ENCODE results near the gene RASGRF1.

The RASGRF1 gene

GRCh38 chr15:78938658-78939488 lies 151.7 kb downstream of the RASGRF1 start:
- no peak for TF ChIP-seq CTCF (IDR thresholded peaks at IDR 0.05; ENCODE audit: extremely low read depth, missing control alignments)

GRCh38 chr15:78937132-78937739 lies 153.3 kb downstream of the RASGRF1 start:
- no peak for TF ChIP-seq CTCF (IDR thresholded peaks at IDR 0.05; ENCODE audit: extremely low read depth, missing control alignments)
- DNase-seq (ENCODE audit: low spot score) = no peak

More at GRCh38 chr15:78938658-78939488, 151.7 kb downstream of the RASGRF1 start:
- DNase-seq (ENCODE audit: low spot score) = peak; percentile 67

GRCh38 chr15:78934655-78935023 lies 155.9 kb downstream of the RASGRF1 start:
- no peak for TF ChIP-seq CTCF (IDR thresholded peaks at IDR 0.05; ENCODE audit: extremely low read depth, missing control alignments)
- no peak for DNase-seq (ENCODE audit: low spot score)

- DNase-seq (ENCODE audit: low spot score) = no peak
- TF ChIP-seq CTCF (IDR thresholded peaks at IDR 0.05; ENCODE audit: extremely low read depth, missing control alignments) = no peak
Measured at GRCh38 chr15:78933823-78934654, 156.5 kb downstream of the RASGRF1 start.

GRCh38 chr15:78933187-78933822 lies 157.3 kb downstream of the RASGRF1 start:
- no peak for DNase-seq (ENCODE audit: low spot score)
- no peak for TF ChIP-seq CTCF (IDR thresholded peaks at IDR 0.05; ENCODE audit: extremely low read depth, missing control alignments)

GRCh38 chr15:78932258-78932808 lies 158.2 kb downstream of the RASGRF1 start:
- DNase-seq (ENCODE audit: low spot score) = no peak
- no peak for TF ChIP-seq CTCF (IDR thresholded peaks at IDR 0.05; ENCODE audit: extremely low read depth, missing control alignments)
